ENCODE results near the gene RAB3IL1. TPM values are rescaled to one million over a fixed set of nuclear protein-coding genes. Genes with fewer than 3 reads are reported as not detected.

The RAB3IL1 gene
- total and polyA plus RNA-seq, 2 of the 13 experiments (the other 11 are each of a cell fraction or from before 2014, with no cell fraction given): 1.2 to 2.0 TPM

DNA sequence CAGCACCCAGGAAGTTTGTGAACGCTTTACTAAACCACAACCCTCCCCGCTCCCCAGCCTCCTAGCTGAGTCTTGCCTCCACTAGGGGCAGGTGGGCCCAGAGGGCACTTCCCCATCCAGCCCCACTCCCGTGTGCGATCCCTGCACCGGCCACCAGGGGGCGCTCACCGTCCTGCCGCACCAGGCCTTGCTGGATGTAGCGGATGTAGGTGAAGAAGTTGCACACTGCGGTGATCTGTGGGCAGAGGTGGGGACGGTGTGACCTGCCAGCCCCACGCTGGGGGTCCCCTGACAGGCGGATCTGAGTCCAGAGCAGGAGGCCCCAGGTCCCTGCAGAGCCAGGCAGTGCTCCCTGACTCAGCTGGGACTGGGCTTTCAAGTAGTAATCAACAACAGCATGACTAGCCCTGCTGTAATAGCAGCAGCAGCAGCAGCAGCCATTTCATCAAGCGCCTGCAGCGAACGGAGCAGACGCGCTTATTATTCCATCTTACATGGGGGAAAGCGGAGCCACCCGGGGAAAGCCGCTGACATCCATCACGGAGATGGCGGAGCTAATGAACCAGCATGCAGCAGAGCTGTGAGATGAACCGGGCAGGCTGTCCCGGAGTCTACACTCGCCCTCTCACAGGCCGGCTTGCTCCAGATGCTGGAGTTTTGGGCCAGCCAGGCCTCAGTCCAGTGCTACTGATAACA, 18.1 kb downstream of the RAB3IL1 start (continued):
- TF ChIP-seq, protein P1, sequence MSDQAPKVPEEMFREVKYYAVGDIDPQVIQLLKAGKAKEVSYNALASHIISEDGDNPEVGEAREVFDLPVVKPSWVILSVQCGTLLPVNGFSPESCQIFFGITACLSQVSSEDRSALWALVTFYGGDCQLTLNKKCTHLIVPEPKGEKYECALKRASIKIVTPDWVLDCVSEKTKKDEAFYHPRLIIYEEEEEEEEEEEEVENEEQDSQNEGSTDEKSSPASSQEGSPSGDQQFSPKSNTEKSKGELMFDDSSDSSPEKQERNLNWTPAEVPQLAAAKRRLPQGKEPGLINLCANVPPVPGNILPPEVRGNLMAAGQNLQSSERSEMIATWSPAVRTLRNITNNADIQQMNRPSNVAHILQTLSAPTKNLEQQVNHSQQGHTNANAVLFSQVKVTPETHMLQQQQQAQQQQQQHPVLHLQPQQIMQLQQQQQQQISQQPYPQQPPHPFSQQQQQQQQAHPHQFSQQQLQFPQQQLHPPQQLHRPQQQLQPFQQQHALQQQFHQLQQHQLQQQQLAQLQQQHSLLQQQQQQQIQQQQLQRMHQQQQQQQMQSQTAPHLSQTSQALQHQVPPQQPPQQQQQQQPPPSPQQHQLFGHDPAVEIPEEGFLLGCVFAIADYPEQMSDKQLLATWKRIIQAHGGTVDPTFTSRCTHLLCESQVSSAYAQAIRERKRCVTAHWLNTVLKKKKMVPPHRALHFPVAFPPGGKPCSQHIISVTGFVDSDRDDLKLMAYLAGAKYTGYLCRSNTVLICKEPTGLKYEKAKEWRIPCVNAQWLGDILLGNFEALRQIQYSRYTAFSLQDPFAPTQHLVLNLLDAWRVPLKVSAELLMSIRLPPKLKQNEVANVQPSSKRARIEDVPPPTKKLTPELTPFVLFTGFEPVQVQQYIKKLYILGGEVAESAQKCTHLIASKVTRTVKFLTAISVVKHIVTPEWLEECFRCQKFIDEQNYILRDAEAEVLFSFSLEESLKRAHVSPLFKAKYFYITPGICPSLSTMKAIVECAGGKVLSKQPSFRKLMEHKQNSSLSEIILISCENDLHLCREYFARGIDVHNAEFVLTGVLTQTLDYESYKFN (CRISPR knock-in tag; conservative IDR thresholded peaks at IDR 0.05): 0 out of 2 replicates have a peak, but pooled peaks have one; percentile 21
- TF ChIP-seq GABPB1 (CRISPR knock-in tag; IDR thresholded peaks at IDR 0.05): peak; percentile 66
- peak; percentile 64; the same call in 1 of the 2 replicates for TF ChIP-seq YEATS2 (CRISPR knock-in tag; IDR thresholded peaks at IDR 0.05; ENCODE audit: borderline replicate concordance)
- TF ChIP-seq ZNF672 (CRISPR knock-in tag; IDR thresholded peaks at IDR 0.05): peak; percentile 35; the same call in 1 of the 2 replicates
- TF ChIP-seq NR2F6 (IDR thresholded peaks at IDR 0.05): no peak; the same call in 1 of the 2 replicates
- TF ChIP-seq NR2F6 (CRISPR knock-in tag; IDR thresholded peaks at IDR 0.05): peak; percentile 33; the same call in 1 of the 2 replicates
- no peak for TF ChIP-seq SOX13 (IDR thresholded peaks at IDR 0.05)
- TF ChIP-seq SOX13 (CRISPR knock-in tag; conservative IDR thresholded peaks at IDR 0.05 in 1 of 2, IDR thresholded peaks at IDR 0.05 in 1 of 2): peak in 1 of 2 experiments; percentile 37; a peak in 1 of 4 replicates
- TF ChIP-seq, protein P2, sequence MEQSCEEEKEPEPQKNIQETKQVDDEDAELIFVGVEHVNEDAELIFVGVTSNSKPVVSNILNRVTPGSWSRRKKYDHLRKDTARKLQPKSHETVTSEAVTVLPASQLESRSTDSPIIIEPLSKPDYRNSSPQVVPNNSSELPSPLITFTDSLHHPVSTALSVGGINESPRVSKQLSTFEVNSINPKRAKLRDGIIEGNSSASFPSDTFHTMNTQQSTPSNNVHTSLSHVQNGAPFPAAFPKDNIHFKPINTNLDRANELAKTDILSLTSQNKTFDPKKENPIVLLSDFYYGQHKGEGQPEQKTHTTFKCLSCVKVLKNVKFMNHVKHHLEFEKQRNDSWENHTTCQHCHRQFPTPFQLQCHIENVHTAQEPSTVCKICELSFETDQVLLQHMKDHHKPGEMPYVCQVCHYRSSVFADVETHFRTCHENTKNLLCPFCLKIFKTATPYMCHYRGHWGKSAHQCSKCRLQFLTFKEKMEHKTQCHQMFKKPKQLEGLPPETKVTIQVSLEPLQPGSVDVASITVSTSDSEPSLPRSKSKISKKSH (CRISPR knock-in tag; IDR thresholded peaks at IDR 0.05; ENCODE audit: borderline replicate concordance): no peak; the same call in 1 of the 2 replicates
- 0 out of 2 replicates have a peak, but pooled peaks have one; percentile 18 for TF ChIP-seq TBX2 (CRISPR knock-in tag; IDR thresholded peaks at IDR 0.05; ENCODE audit: borderline replicate concordance)
- TF ChIP-seq SMAD9 (CRISPR knock-in tag; IDR thresholded peaks at IDR 0.05): 0 out of 2 replicates have a peak, but pooled peaks have one; percentile 55
- TF ChIP-seq STAG1 (CRISPR knock-in tag; IDR thresholded peaks at IDR 0.05): peak; percentile 97
- peak; percentile 81 for TF ChIP-seq ZFX (CRISPR knock-in tag; IDR thresholded peaks at IDR 0.05; ENCODE audit: low read depth)
- TF ChIP-seq ZSCAN25 (CRISPR knock-in tag; IDR thresholded peaks at IDR 0.05): peak; percentile 68; the same call in 1 of the 2 replicates
- peak; percentile 28; the same call in 1 of the 2 replicates for TF ChIP-seq HNF4A (CRISPR knock-in tag; IDR thresholded peaks at IDR 0.05)
- TF ChIP-seq, protein P3, sequence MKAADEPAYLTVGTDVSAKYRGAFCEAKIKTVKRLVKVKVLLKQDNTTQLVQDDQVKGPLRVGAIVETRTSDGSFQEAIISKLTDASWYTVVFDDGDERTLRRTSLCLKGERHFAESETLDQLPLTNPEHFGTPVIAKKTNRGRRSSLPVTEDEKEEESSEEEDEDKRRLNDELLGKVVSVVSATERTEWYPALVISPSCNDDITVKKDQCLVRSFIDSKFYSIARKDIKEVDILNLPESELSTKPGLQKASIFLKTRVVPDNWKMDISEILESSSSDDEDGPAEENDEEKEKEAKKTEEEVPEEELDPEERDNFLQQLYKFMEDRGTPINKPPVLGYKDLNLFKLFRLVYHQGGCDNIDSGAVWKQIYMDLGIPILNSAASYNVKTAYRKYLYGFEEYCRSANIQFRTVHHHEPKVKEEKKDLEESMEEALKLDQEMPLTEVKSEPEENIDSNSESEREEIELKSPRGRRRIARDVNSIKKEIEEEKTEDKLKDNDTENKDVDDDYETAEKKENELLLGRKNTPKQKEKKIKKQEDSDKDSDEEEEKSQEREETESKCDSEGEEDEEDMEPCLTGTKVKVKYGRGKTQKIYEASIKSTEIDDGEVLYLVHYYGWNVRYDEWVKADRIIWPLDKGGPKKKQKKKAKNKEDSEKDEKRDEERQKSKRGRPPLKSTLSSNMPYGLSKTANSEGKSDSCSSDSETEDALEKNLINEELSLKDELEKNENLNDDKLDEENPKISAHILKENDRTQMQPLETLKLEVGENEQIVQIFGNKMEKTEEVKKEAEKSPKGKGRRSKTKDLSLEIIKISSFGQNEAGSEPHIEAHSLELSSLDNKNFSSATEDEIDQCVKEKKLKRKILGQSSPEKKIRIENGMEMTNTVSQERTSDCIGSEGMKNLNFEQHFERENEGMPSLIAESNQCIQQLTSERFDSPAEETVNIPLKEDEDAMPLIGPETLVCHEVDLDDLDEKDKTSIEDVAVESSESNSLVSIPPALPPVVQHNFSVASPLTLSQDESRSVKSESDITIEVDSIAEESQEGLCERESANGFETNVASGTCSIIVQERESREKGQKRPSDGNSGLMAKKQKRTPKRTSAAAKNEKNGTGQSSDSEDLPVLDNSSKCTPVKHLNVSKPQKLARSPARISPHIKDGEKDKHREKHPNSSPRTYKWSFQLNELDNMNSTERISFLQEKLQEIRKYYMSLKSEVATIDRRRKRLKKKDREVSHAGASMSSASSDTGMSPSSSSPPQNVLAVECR (CRISPR knock-in tag; IDR thresholded peaks at IDR 0.05; ENCODE audit: borderline replicate concordance): peak; percentile 38; the same call in 1 of the 2 replicates
- TF ChIP-seq ZNF124 (CRISPR knock-in tag; IDR thresholded peaks at IDR 0.05): 0 out of 2 replicates have a peak, but pooled peaks have one; percentile 44
- TF ChIP-seq KDM2A (CRISPR knock-in tag; IDR thresholded peaks at IDR 0.05; ENCODE audit: borderline replicate concordance, low read depth): peak; percentile 80
- TF ChIP-seq FOXO1 (CRISPR knock-in tag; IDR thresholded peaks at IDR 0.05): peak; percentile 63; the same call in 1 of the 2 replicates
- no peak for TF ChIP-seq ARID2 (CRISPR knock-in tag; IDR thresholded peaks at IDR 0.05; ENCODE audit: borderline replicate concordance)
